RWPE2 (cell line): ENCODE data around the gene ARPC2.
A peak's percentile ranks its signal among the peaks of the same experiment; 100 is the strongest.

Experiments used
- ATAC-seq: fragments of 200-7000 bp; cut with Tn5 transposase; 3 replicates; pipeline ENCODE4 v1.9.1; 2021; ENCODE audit warnings: low read depth
- DNase-seq: peaks from one replicate; pipeline ENCODE4 v3.0.0-alpha.2; 2020; ENCODE audit warnings: low spot score
- H3K27ac ChIP-seq: fragments of 450-650 bp; 2 replicates; pipeline ENCODE4 v1.5.1; 2017; ENCODE audit warnings: mild to moderate bottlenecking; ENCODE audit not compliant: poor library complexity, severe bottlenecking
- H3K27me3 ChIP-seq: fragments of 250-450 bp; sonication (Bioruptor Pico); 2 replicates; pipeline ENCODE4 v1.5.1; 2021; ENCODE audit warnings: mild to moderate bottlenecking, moderate library complexity; ENCODE audit not compliant: insufficient read depth, poor library complexity, severe bottlenecking
- H3K36me3 ChIP-seq: fragments of 250-450 bp; sonication (Bioruptor Pico); 2 replicates; pipeline ENCODE4 v1.5.1; 2020; ENCODE audit warnings: low read depth, mild to moderate bottlenecking, moderate library complexity
- H3K4me1 ChIP-seq: fragments of 250-450 bp; sonication (Bioruptor Pico); 2 replicates; pipeline ENCODE4 v1.5.1; 2021; ENCODE audit warnings: mild to moderate bottlenecking, moderate library complexity; ENCODE audit not compliant: insufficient read depth, poor library complexity, severe bottlenecking
- H3K4me3 ChIP-seq: fragments of 250-450 bp; sonication (Bioruptor Pico); 2 replicates; pipeline ENCODE4 v1.5.1; 2021; ENCODE audit warnings: mild to moderate bottlenecking, moderate library complexity; ENCODE audit not compliant: severe bottlenecking
- H3K9me3 ChIP-seq: fragments of 250-450 bp; sonication (Bioruptor Pico); 2 replicates; pipeline ENCODE4 v1.5.1; 2021; ENCODE audit warnings: mild to moderate bottlenecking, moderate library complexity; ENCODE audit not compliant: severe bottlenecking
- CTCF ChIP-seq: fragments of 450-650 bp; IDR thresholded peaks from one replicate; pipeline ENCODE4 v1.5.1; 2017; ENCODE audit warnings: mild to moderate bottlenecking, moderate library complexity; ENCODE audit not compliant: poor library complexity, severe bottlenecking

The ARPC2 gene

GRCh38 chr2:218290316-218291261 is 73.6 kb downstream of the ARPC2 start:
- H3K4me3 ChIP-seq, result peak overlapping the region; percentile 72
- no peak for ATAC-seq
- DNase-seq, result no peak

GRCh38 chr2:218291318-218292047 is 74.5 kb downstream of the ARPC2 start:
- peaks cover 54% of the 10 kb centered on the region for H3K4me1 ChIP-seq
- peak overlapping the region; percentile 72 for H3K4me3 ChIP-seq
- ATAC-seq, result no peak
- no peaks in the 10 kb centered on the region for H3K9me3 ChIP-seq
- H3K27ac ChIP-seq, result peak overlapping the region; percentile 95
- H3K27me3 ChIP-seq, result no peaks in the 10 kb centered on the region
- peaks cover 10% of the 10 kb centered on the region; the same call in 1 of the 2 replicates for H3K36me3 ChIP-seq
- DNase-seq, result no peak
- no peak for TF ChIP-seq CTCF

More at GRCh38 chr2:218290316-218291261, 73.6 kb downstream of the ARPC2 start:
- peak overlapping the region; percentile 95 for H3K27ac ChIP-seq
- peaks cover 54% of the 10 kb centered on the region for H3K4me1 ChIP-seq
- no peaks in the 10 kb centered on the region for H3K9me3 ChIP-seq
- no peaks in the 10 kb centered on the region for H3K27me3 ChIP-seq
- TF ChIP-seq CTCF, result no peak
- peaks cover 13% of the 10 kb centered on the region for H3K36me3 ChIP-seq

- Histone ChIP-seq H3K9me3 (no peaks in the 10 kb centered on the region), H3K27ac (peak within 1 kb of the TSS; percentile 95), H3K4me1 (peaks cover 61% of the 10 kb centered on the region), H3K4me3 (peak within 1 kb of the TSS; percentile 72), H3K27me3 (no peaks in the 10 kb centered on the region), H3K36me3 (peaks cover 10% of the 10 kb centered on the region; the same call in 1 of the 2 replicates)
- no peak for DNase-seq
- peak; percentile 97 for TF ChIP-seq CTCF
- peak; percentile 76 for ATAC-seq
These were observed 75.3 kb downstream of the ARPC2 start, which contains the start of gene TMBIM1 for GRCh38 chr2:218292048-218293014. TMBIM1 (minus strand) TSS chr2:218292503; CDS start chr2:218282141, 10,362 bp downstream.

GRCh38 chr2:218293715-218294429 is 76.9 kb downstream of the ARPC2 start:
- no peak for TF ChIP-seq CTCF
- Histone ChIP-seq H3K4me3 (no peak overlapping the region), H3K36me3 (peaks cover 10% of the 10 kb centered on the region; the same call in 1 of the 2 replicates), H3K27ac (peak overlapping the region; percentile 95), H3K4me1 (peaks cover 57% of the 10 kb centered on the region), H3K27me3 (no peaks in the 10 kb centered on the region), H3K9me3 (no peaks in the 10 kb centered on the region)
- DNase-seq, result no peak
- ATAC-seq, result no peak
